ENCODE data around the gene NAGS.
"Not testable (repeated sequence)": the region's sequence is repeated elsewhere in the genome, so short reads cannot be mapped to it uniquely, and the experiment has no call there.

The NAGS gene

GRCh38 chr17:44039829-44040635 lies 35.6 kb downstream of the NAGS start:
- DNase-seq (ENCODE audit: low spot score): no peak

- no peak for DNase-seq (ENCODE audit: low spot score)
These were observed 38.9 kb downstream of the NAGS start for GRCh38 chr17:44043272-44043696.

- no peak for DNase-seq (ENCODE audit: low spot score)
These were observed 39.6 kb downstream of the NAGS start for GRCh38 chr17:44044071-44044470.

GRCh38 chr17:44045486-44045885 lies 41.1 kb downstream of the NAGS start:
- DNase-seq (ENCODE audit: low spot score): no peak

- DNase-seq (ENCODE audit: low spot score): not testable (repeated sequence)
These were observed 42.5 kb downstream of the NAGS start for GRCh38 chr17:44046893-44047292.

- DNase-seq (ENCODE audit: low spot score): no peak
These were observed 45.1 kb downstream of the NAGS start for GRCh38 chr17:44049294-44050060.

- no peak for DNase-seq (ENCODE audit: low spot score)
These were observed 48.9 kb downstream of the NAGS start for GRCh38 chr17:44053125-44053872.
